Stomach smooth muscle (tissue), 2 donors: Measurements from ENCODE around the gene MSX2.
"Not testable (repeated sequence)": the region's sequence is repeated elsewhere in the genome, so short reads cannot be mapped to it uniquely, and the experiment has no call there.

Experiments used
- H3K27ac ChIP-seq: one replicate; pipeline ENCODE4 v1.7.0; 2013; ENCODE audit warnings: mild to moderate bottlenecking, low read length, inconsistent platforms
- H3K27me3 ChIP-seq, 2 donors: one replicate each; pipeline ENCODE4 v1.7.0; 2013; ENCODE audit warnings: low read length in 2 of 2; ENCODE audit not compliant: insufficient read depth in 2 of 2, control insufficient read depth in 1 of 2
- H3K36me3 ChIP-seq, 2 donors: one replicate each; pipeline ENCODE4 v1.7.0; 2013; ENCODE audit warnings: low read length in 2 of 2; ENCODE audit not compliant: control insufficient read depth in 2 of 2, insufficient read depth in 2 of 2
- H3K4me1 ChIP-seq: one replicate; pipeline ENCODE4 v1.7.0; 2013; ENCODE audit warnings: low read length; ENCODE audit not compliant: control insufficient read depth, insufficient read depth
- H3K4me3 ChIP-seq, 2 donors: one replicate each; pipeline ENCODE4 v1.7.0; 2013; ENCODE audit warnings: low read length in 2 of 2
- H3K9ac ChIP-seq, 2 donors: one replicate each; pipeline ENCODE4 v1.7.0; 2013; ENCODE audit warnings: low read length in 2 of 2, mild to moderate bottlenecking in 1 of 2
- H3K9me3 ChIP-seq, 2 donors: one replicate each; pipeline ENCODE4 v1.7.0; 2013; ENCODE audit warnings: low read length in 2 of 2; ENCODE audit not compliant: control insufficient read depth in 2 of 2
- donor health status: healthy.
- donor health status: Pancreatic carcinoma.

The MSX2 gene

GRCh38 chr5:174752121-174752520 is 27.7 kb downstream of the MSX2 start:
- Histone ChIP-seq H3K9ac (no peak overlapping the region), H3K4me3 (no peak overlapping the region), H3K9me3 (no peaks in the 10 kb centered on the region), H3K4me1 (peaks cover 7% of the 10 kb centered on the region), H3K36me3 (no peaks in the 10 kb centered on the region), H3K27ac (no peak overlapping the region), H3K27me3 (peaks cover 30 to 31% of the 10 kb centered on the region in 2 donors)

GRCh38 chr5:174755106-174755505 is 30.7 kb downstream of the MSX2 start:
- no peak overlapping the region for H3K27ac ChIP-seq
- no peak overlapping the region for H3K9ac ChIP-seq
- no peak overlapping the region for H3K4me3 ChIP-seq
- no peaks in the 10 kb centered on the region for H3K9me3 ChIP-seq
- peaks cover 7% of the 10 kb centered on the region for H3K4me1 ChIP-seq
- peaks cover 17 to 19% of the 10 kb centered on the region in 2 donors for H3K27me3 ChIP-seq
- H3K36me3 ChIP-seq, result no peaks in the 10 kb centered on the region

GRCh38 chr5:174759091-174759490 is 34.7 kb downstream of the MSX2 start:
- H3K27ac ChIP-seq, result no peak overlapping the region
- H3K9me3 ChIP-seq, result no peaks in the 10 kb centered on the region
- no peaks in the 10 kb centered on the region for H3K27me3 ChIP-seq
- no peak overlapping the region for H3K9ac ChIP-seq
- no peaks in the 10 kb centered on the region for H3K36me3 ChIP-seq
- H3K4me1 ChIP-seq, result no peaks in the 10 kb centered on the region
- H3K4me3 ChIP-seq, result no peak overlapping the region

GRCh38 chr5:174760721-174761120 is 36.3 kb downstream of the MSX2 start:
- Histone ChIP-seq H3K27me3 (peaks cover 0 to under 1% of the 10 kb centered on the region in 2 donors), H3K4me1 (no peaks in the 10 kb centered on the region), H3K4me3 (no peak overlapping the region), H3K36me3 (no peaks in the 10 kb centered on the region), H3K9ac (no peak overlapping the region), H3K9me3 (no peaks in the 10 kb centered on the region), H3K27ac (no peak overlapping the region)

GRCh38 chr5:174761341-174761740 is 37.0 kb downstream of the MSX2 start:
- not testable (repeated sequence) for H3K9ac ChIP-seq, H3K4me3 ChIP-seq, H3K4me1 ChIP-seq, H3K36me3 ChIP-seq, H3K27me3 ChIP-seq, H3K9me3 ChIP-seq, H3K27ac ChIP-seq

GRCh38 chr5:174764309-174764708 is 39.9 kb downstream of the MSX2 start:
- Histone ChIP-seq H3K9me3 (no peaks in the 10 kb centered on the region), H3K4me1 (no peaks in the 10 kb centered on the region), H3K27me3 (peaks cover 0 to 2% of the 10 kb centered on the region in 2 donors), H3K36me3 (no peaks in the 10 kb centered on the region), H3K4me3 (no peak overlapping the region), H3K9ac (no peak overlapping the region), H3K27ac (no peak overlapping the region)

- peaks cover 0 to 2% of the 10 kb centered on the region in 2 donors for H3K27me3 ChIP-seq
- H3K9ac ChIP-seq, result no peak overlapping the region
- no peak overlapping the region for H3K27ac ChIP-seq
- no peaks in the 10 kb centered on the region for H3K9me3 ChIP-seq
- no peaks in the 10 kb centered on the region for H3K36me3 ChIP-seq
- no peaks in the 10 kb centered on the region for H3K4me1 ChIP-seq
- no peak overlapping the region for H3K4me3 ChIP-seq
Observed at GRCh38 chr5:174765540-174765939, 41.2 kb downstream of the MSX2 start.

- Histone ChIP-seq H3K4me3 (no peak overlapping the region), H3K4me1 (no peaks in the 10 kb centered on the region), H3K27me3 (peaks cover 0 to 2% of the 10 kb centered on the region in 2 donors), H3K9ac (no peak overlapping the region), H3K9me3 (no peaks in the 10 kb centered on the region), H3K27ac (no peak overlapping the region), H3K36me3 (no peaks in the 10 kb centered on the region)
Observed at GRCh38 chr5:174767670-174768069, 43.3 kb downstream of the MSX2 start.

GRCh38 chr5:174769005-174769404 is 44.6 kb downstream of the MSX2 start:
- Histone ChIP-seq H3K36me3 (no peaks in the 10 kb centered on the region), H3K4me1 (no peaks in the 10 kb centered on the region), H3K4me3 (no peak overlapping the region), H3K9ac (no peak overlapping the region), H3K27ac (no peak overlapping the region), H3K9me3 (peaks cover 0 to 2% of the 10 kb centered on the region in 2 donors), H3K27me3 (peaks cover 2% of the 10 kb centered on the region in 2 donors)

- Histone ChIP-seq H3K9ac (no peak overlapping the region), H3K27me3 (peaks cover 0 to 6% of the 10 kb centered on the region in 2 donors), H3K4me1 (no peaks in the 10 kb centered on the region), H3K36me3 (no peaks in the 10 kb centered on the region), H3K9me3 (peaks cover 0 to 5% of the 10 kb centered on the region in 2 donors), H3K27ac (no peak overlapping the region), H3K4me3 (no peak overlapping the region)
Observed at GRCh38 chr5:174773371-174773770, 49.0 kb downstream of the MSX2 start.

- Histone ChIP-seq H3K27ac (no peak overlapping the region), H3K4me3 (no peak overlapping the region)
Observed at GRCh38 chr5:174775081-174775480, 50.7 kb downstream of the MSX2 start.

More at GRCh38 chr5:174775081-174775480, 50.7 kb downstream of the MSX2 start:
- no peaks in the 10 kb centered on the region for H3K4me1 ChIP-seq
- H3K36me3 ChIP-seq, result no peaks in the 10 kb centered on the region
- peaks cover 0 to 6% of the 10 kb centered on the region in 2 donors for H3K27me3 ChIP-seq
- H3K9me3 ChIP-seq, result peaks cover 2 to 5% of the 10 kb centered on the region in 2 donors
- no peak overlapping the region for H3K9ac ChIP-seq
